Hepatocyte (in vitro differentiated cells): ENCODE data around the gene ZNF598. TPM values are rescaled to one million over a fixed set of nuclear protein-coding genes. Genes with fewer than 3 reads are reported as not detected.

Experiments used
- DNase-seq: peaks from one replicate; pipeline ENCODE4 v3.0.0-alpha.2; 2016; ENCODE audit warnings: low spot score
- H2AFZ ChIP-seq: fragments of 200-600 bp; sonication (generic); 2 replicates; pipeline ENCODE4 v1.6.0; 2016; ENCODE audit warnings: antibody characterized with exemption, mild to moderate bottlenecking
- H3K27ac ChIP-seq: fragments of 200-600 bp; sonication (generic); 2 replicates; pipeline ENCODE4 v1.5.1; 2016; ENCODE audit warnings: mild to moderate bottlenecking
- H3K27me3 ChIP-seq: fragments of 200-600 bp; sonication (generic); 2 replicates; pipeline ENCODE4 v1.6.1; 2016
- H3K36me3 ChIP-seq: fragments of 200-600 bp; sonication (generic); replicated peaks from 2 replicates; pipeline ENCODE4 v1.5.1; 2016; ENCODE audit warnings: low read depth; ENCODE audit not compliant: insufficient read depth
- H3K4me1 ChIP-seq: fragments of 200-600 bp; sonication (generic); 2 replicates; pipeline ENCODE4 v1.5.1; 2016; ENCODE audit warnings: mild to moderate bottlenecking, moderate library complexity; ENCODE audit not compliant: insufficient read depth
- H3K4me2 ChIP-seq: fragments of 200-600 bp; sonication (generic); 2 replicates; pipeline ENCODE4 v1.6.0; 2016
- H3K4me3 ChIP-seq: fragments of 200-600 bp; sonication (generic); 2 replicates; pipeline ENCODE4 v1.5.1; 2016; ENCODE audit warnings: mild to moderate bottlenecking
- H3K79me2 ChIP-seq: fragments of 200-600 bp; sonication (generic); 2 replicates; pipeline ENCODE4 v1.6.0; 2017; ENCODE audit warnings: mild to moderate bottlenecking
- H3K9me2 ChIP-seq: fragments of 200-600 bp; sonication (generic); replicated peaks from 2 replicates; pipeline ENCODE4 v1.6.0; 2017; ENCODE audit warnings: mild to moderate bottlenecking; ENCODE audit not compliant: insufficient read depth
- H3K9me3 ChIP-seq: fragments of 200-600 bp; sonication (generic); 2 replicates; pipeline ENCODE4 v1.5.1; 2016; ENCODE audit warnings: low read depth, mild to moderate bottlenecking
- H4K20me1 ChIP-seq: fragments of 200-600 bp; sonication (generic); 2 replicates; pipeline ENCODE4 v1.6.0; 2016; ENCODE audit warnings: mild to moderate bottlenecking; ENCODE audit not compliant: insufficient read depth, poor library complexity, severe bottlenecking
- CTCF ChIP-seq: fragments of 200-600 bp; sonication (generic); IDR thresholded peaks from 2 replicates; pipeline ENCODE4 v1.5.1; 2016; ENCODE audit warnings: antibody characterized with exemption, mild to moderate bottlenecking; ENCODE audit not compliant: poor library complexity
- EZH2 ChIP-seq: fragments of 200-600 bp; sonication (generic); IDR thresholded peaks from 2 replicates; pipeline ENCODE4 v1.6.1; 2016; ENCODE audit warnings: antibody characterized with exemption, mild to moderate bottlenecking, borderline replicate concordance
- EZH2phosphoT487 ChIP-seq: fragments of 200-600 bp; sonication (generic); IDR thresholded peaks from one replicate; pipeline ENCODE4 v1.6.1; 2018; ENCODE audit warnings: antibody characterized with exemption, mild to moderate bottlenecking, low read depth, moderate library complexity; ENCODE audit not compliant: unreplicated experiment, severe bottlenecking
- WGBS: methylation state at CpG from one replicate; pipeline ENCODE4 v1.1.6; 2016; ENCODE audit warnings: low lambda C conversion rate; ENCODE audit errors: missing lambda C conversion rate; 5-methylcytosine and 5-hydroxymethylcytosine counted together
- polyA plus RNA-seq: library from polyadenylated mRNA; unstranded; fragments of >200 nt; fragmentation: Nextera tagmentation; extraction: Ambion mirVana; gene quantifications from 2 replicates; pipeline ENCODE4 v1.2.1, GENCODE V29; 2016
- total RNA-seq: library from RNA; depleted of rRNA; stranded (reverse); fragments of >200 nt; gene quantifications from 2 replicates; pipeline ENCODE4 v1.2.3, GENCODE V29; 2014

The ZNF598 gene
- total and polyA plus RNA-seq, 2 experiments from 2014 or later, result 22.8 to 29.5 TPM

- WGBS, result 35% methylated on average over 34 of the region's 36 CpGs
- Histone ChIP-seq H3K9me2 (no peaks in the 10 kb centered on the region), H3K4me3 (no peak overlapping the region), H2AFZ (no peak overlapping the region), H3K79me2 (peaks cover 57% of the 10 kb centered on the region), H3K9me3 (no peaks in the 10 kb centered on the region), H3K4me1 (peaks cover 22% of the 10 kb centered on the region), H4K20me1 (peaks cover 59% of the 10 kb centered on the region), H3K4me2 (peak overlapping the region; percentile 72), H3K36me3 (no peaks in the 10 kb centered on the region), H3K27me3 (no peaks in the 10 kb centered on the region), H3K27ac (peak overlapping the region; percentile 11)
- TF ChIP-seq EZH2phosphoT487 (no peak), CTCF (peak; percentile 91)
- peak; percentile 96 for DNase-seq
Observed at GRCh38 chr16:2003827-2004641, 5.6 kb downstream of the ZNF598 start.

- H4K20me1 ChIP-seq, result peaks cover 52% of the 10 kb centered on the region
- no peak overlapping the region for H3K4me3 ChIP-seq
- H3K36me3 ChIP-seq, result no peaks in the 10 kb centered on the region
- H3K9me2 ChIP-seq, result no peaks in the 10 kb centered on the region
- no peaks in the 10 kb centered on the region for H3K9me3 ChIP-seq
- peaks cover 17% of the 10 kb centered on the region for H3K4me1 ChIP-seq
- H2AFZ ChIP-seq, result no peak overlapping the region
- peaks cover 50% of the 10 kb centered on the region for H3K79me2 ChIP-seq
- no peak overlapping the region for H3K4me2 ChIP-seq
- WGBS, result 93% methylated on average over 8 of the region's 8 CpGs
- H3K27me3 ChIP-seq, result no peaks in the 10 kb centered on the region
- no peak for TF ChIP-seq CTCF
- DNase-seq, result no peak
- H3K27ac ChIP-seq, result no peak overlapping the region
Observed at GRCh38 chr16:2003231-2003826, 6.3 kb downstream of the ZNF598 start.

- Histone ChIP-seq H3K9me2 (no peaks in the 10 kb centered on the region), H3K9me3 (no peaks in the 10 kb centered on the region), H3K36me3 (no peaks in the 10 kb centered on the region), H3K27me3 (no peaks in the 10 kb centered on the region), H3K4me2 (no peak overlapping the region), H3K27ac (no peak overlapping the region), H2AFZ (no peak overlapping the region), H3K4me3 (no peak overlapping the region), H4K20me1 (peaks cover 45% of the 10 kb centered on the region), H3K4me1 (peaks cover 14% of the 10 kb centered on the region), H3K79me2 (peaks cover 43% of the 10 kb centered on the region)
- no peak for DNase-seq
- TF ChIP-seq CTCF (no peak), EZH2 (no peak), EZH2phosphoT487 (no peak)
- 93% methylated on average over 47 of the region's 47 CpGs for WGBS
Observed at GRCh38 chr16:2002406-2003230, 7.0 kb downstream of the ZNF598 start.
